ENCODE data around the gene HSPA4L.

Gene HSPA4L

DNA sequence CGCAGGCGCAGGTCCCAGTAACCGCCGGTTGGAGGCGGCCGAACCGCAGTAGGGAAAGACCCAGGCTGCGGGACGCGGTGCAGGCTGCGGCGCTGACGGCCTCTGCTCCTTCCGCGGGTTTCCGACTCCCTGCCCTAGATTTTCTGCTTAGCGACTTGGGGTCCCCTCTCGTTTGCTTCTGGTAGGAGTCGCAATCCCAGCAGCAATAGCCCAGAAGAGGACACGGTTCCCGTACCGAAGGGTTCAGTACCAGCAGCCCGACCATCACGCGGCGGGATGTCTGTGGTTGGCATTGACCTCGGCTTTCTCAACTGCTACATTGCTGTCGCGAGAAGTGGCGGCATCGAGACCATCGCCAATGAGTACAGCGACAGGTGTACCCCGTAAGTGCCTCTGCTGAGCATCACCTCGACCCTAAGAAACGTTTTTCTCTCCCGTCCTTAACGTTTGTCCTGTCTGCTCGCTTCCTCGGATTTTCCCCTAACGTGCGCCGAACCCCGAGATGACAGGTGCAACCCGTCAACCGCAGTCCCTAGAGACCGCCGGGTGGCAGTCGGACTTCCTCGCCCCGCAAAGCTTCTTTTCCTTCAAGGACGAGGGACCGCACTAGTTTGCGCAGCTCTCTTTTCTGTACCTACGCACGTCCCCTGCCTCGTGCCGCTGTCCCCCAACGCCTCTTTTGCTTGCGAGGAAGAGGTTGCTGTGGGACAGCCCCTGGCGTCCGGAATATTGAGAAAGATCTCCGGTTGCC is at the start of gene HSPA4L:
HSPA4L (plus strand) TSS at position 48 of the 751 bp plus-strand sequence; CDS start at position 277, 229 bp downstream.
- DNase-seq = no peak

DNA sequence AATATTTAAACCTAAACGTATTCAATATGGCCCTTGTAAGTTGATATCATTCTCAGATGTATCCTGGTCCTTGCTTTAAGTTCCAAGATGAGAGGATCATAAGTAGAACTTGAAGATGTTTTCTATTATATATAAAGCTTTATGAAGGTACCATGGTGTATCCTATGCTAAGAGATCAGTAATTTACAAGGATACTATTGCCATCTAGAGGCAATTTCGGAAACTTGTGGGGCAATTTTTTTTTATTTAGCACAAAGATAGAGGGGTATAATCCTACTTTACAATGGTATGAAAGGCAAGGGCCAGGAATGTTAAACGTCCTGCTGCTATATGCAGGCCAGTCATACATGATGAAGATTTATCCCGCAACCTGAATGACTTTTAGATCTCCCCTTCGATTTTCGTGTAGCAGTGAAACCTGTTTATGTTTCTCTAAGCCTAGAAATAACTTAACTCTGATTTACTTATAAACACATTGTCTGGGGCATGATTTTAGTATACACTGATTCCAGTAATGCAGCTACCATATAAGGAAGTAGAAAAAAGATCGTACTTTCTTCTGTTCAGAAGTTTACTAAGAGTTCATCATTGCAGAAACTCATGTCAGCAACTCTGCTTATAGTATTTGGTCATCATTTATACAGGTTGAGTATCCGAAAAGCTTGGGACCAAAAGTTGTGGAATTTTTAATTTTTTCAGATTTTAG is 49.3 kb upstream of the HSPA4L start:
- DNase-seq = no peak

DNA sequence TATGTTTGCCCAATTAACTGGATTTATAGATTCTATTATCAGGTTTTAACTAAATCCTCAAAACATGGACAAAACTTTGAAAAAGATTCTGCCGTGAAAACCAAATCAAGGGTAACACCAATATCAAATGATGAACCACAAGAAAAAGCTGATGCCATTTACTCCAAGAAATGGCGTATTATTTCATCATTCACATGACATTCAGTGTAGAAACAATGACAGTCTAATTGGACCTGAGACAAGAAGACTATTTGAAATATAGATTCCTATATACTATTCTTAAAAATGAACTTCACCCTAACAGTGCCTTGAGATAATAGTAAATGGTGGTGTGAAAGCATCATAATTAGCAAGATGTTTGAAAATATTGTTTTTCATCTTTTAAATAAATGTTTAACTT is 47.1 kb upstream of the HSPA4L start:
- DNase-seq = no peak

DNA sequence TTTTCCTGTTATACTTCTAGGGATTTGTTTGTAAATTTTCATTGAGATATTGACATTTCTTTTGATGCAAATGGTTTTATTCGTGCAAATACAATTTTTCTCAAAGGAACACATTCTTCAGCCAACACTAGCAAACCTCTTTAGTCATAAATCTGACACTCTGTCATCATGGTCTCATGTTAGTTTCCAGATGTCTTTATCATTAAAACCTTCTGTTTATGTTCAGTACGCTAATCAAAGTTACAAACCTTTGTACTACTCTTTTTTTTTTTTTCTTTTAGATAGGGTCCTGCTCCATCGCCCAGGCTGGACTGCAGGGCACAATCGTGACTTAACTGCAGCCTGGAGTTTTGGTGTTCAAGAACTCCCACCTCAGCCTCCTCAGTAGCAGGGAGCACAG is 44.8 kb upstream of the HSPA4L start:
- no peak for DNase-seq

DNA sequence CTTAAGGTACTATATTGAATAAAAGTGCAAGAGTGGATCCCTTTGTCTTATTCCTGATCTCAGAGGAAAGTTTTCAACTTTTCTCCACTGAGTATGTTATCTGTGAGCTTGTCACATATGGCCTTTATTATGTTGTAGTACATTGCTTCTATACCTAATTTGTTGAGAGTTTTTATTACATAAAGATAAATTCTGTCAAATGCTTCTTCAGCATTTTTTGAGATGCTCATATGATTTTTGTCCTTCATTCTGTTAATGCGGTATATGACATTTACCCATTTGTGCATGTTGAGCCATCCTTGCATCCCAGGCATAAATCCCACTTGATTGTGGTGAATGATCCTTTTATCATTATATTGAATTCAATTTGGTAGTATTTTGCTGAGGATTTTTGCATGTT is 40.9 kb upstream of the HSPA4L start:
- no peak for DNase-seq

DNA sequence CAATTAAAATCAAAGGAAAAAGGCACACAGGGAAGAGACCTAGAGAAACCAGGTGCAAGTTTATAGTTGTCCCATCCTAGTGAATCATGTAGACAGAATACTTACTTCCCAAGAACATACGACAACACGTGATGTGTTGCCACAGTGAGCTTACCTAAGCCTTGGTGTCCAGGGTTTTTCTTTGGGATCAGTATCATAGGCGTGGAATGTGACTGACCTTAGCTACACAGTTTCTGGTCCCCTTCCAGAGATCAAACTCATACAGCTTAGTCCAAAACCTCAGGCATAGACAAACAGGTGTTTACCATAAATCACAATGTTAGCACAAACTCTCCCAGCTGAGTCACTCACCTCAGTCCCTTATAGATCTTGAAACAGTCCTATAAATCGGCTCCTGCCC is 34.2 kb upstream of the HSPA4L start:
- no peak for DNase-seq

DNA sequence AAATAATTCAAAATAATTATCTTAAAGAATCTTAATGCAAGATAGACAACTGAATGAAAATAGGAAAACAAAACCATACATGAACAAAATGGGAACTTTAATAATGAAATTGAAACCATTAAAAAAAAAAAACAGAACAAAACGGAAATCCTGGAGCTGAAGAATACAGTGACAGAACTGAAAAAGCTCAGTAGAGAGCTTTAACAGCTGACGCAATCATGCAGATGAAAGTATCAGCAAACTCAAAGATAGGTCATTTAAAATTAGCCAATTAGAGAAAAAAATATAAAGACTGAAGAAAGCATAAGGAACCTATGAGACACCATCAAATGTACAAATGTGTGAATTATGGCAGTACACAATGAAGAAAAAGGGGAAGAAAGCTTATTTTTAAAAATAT is 33.2 kb upstream of the HSPA4L start:
- no peak for DNase-seq

DNA sequence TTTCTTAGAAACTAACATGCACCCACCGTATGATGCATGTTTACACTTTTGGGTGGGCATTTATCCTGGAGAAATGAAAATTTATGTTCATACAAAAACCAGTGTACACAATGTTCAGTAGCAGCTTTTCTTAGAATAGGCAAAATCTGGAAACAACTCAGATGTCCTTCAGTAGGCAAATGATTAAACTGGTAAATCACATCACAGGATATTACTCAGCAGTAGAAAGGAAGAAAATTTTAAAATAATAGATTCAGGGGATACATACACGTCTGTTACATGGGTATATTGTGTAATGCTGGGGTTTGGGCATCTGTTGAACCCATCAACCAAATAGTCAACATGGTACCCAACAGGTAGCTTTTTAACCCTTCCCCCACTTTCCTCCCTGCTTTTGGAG is 25.2 kb upstream of the HSPA4L start:
- DNase-seq = no peak

DNA sequence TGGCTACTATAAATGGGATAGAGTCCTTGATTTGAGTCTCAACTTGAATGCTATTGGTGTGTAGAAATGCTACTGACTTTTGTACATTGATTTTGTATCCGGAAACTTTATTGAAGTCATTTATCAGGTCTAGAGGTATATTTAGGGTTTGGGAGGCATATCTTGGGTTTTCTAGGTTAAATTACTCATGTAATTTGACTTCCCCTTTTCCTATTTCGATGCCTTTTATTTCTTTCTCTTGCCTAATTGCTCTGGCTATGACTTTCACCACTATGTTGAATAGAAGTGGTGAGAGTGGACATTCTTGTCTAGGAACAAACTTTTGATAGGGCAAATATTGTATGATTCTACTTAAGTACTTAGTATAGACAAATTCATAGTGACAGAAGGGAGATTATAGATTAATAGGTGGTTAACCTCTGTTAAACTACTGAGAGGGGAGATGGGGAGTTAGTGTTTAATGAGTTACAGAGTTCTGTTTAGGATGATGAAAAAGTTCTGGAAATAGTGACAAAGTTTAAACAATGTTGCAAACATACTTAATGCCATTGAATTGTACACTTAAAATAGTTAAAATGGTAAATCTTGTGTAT is 22.8 kb upstream of the HSPA4L start:
- DNase-seq = no peak

DNA sequence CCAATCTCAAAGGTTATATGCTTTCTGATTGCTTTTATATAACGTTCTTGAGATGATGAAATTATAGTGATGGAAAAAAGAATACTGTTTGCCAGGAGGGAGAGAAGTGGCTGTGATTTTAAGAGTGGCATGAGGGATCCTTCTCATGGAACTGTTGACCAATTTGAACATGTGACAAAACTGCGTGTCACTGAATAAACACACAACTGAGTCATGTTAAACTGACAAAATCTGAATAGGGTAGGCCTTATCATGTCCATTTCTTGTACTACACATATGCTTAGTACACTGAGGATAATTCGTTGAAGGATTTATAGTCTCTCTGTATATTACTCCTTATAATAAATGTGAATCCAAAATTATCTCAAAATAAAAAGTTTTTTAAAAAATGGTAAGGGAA is 22.2 kb upstream of the HSPA4L start:
- no peak for DNase-seq

DNA sequence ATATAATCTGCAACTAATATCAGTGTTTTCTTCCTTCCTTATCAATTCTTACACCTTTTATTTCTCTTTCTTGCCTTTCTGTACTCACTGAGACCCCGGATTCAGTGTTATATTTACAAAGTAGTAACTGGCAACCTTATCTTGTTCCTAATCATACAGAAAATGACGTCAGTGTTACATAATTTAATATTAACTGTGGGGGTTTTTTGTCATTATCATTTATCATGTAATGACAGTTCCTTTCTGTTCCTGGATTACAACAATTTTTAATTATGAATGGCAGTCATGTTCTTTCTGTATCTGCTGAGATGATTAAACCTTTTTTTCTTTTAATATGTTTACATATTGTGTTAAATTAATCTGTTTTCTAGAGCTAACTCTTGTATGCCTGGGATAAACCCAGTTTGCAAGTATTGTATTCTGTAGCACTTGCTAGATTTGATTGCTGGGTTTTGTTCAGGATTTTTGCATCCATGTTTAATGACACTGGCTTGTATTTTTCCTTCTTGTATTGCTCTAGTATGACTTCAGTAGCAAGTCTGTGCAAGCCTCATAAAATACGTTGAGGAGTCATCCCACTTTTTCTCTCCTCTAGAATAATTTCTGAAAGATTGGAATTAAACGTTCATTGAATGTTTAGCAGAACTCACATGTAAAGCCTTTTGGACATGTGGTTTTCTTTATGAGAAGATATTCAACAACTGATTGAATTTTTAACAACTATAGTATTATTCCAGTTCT is 10.4 kb upstream of the HSPA4L start:
- DNase-seq = no peak

DNA sequence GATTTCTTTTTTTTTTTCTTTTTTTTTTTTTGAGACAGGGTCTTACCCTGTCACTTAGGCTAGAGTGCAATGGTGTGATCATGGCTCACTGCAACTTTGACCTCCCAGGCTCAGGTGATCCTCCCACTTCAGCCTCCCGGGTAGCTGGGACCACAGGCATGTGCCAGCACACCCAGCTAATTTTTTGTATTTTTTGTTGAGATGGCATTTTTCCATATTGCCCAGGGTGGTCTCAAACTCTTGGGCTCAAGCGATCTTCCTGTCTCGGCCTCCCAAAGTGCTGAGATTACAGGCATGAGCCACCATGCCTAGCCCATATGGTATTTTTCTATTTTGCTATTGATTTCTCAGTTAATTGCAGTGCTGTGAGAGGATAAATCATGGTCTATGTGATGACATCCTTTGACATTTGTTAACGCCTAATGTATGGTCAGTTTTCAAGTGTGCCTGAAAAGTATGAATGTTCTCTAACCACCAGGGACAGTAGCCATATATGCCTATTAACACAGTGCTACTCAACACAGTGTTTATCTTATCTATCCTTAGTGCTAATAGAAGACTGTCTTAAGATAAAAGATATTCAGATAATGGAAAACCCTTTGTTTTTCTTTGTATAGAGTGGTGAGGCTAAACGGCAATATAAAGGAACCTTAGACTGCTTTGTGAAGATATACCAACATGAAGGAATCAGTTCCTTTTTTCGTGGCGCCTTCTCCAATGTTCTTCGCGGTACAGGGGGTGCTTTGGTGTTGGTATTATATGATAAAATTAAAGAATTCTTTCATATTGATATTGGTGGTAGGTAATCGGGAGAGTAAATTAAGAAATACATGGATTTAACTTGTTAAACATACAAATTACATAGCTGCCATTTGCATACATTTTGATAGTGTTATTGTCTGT is 9.1 kb upstream of the HSPA4L start:
- DNase-seq = no peak

DNA sequence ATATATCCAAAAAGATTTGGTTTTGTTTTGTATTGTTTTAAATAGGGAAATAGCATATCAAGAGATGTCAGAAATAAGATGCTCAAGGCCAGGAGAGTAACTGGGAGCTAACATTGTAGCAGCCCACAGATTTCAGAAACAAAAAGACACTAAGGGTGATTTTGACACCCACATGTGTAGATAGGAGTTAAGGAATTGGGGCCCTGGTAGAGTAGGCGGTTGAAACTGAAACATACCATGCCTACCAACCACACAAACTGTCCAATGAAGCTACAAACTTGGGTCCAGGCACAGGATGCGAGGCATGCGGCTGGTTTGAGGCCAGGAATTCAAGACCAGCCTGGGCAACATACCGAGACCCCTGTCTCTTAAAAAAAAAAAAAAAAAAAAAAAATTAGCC is 6.3 kb upstream of the HSPA4L start:
- DNase-seq = no peak

DNA sequence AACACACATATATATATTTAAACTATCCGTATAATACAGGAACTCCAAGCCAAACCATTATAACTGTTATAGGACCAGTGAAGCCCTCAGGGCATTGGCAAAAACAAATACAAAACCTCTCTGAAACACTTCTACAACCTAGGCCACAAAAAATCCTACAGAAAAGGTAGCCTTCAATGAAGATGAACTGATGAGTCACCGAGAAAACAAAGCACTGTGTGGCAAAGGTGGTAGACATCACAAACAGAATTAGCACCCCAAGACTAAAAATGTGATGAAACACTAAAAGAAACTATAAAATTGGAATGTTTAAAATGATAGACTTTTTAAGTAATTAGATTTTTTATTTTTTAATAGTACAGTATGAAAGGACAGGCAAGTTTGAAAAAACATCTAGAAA is 5.5 kb upstream of the HSPA4L start:
- no peak for DNase-seq

DNA sequence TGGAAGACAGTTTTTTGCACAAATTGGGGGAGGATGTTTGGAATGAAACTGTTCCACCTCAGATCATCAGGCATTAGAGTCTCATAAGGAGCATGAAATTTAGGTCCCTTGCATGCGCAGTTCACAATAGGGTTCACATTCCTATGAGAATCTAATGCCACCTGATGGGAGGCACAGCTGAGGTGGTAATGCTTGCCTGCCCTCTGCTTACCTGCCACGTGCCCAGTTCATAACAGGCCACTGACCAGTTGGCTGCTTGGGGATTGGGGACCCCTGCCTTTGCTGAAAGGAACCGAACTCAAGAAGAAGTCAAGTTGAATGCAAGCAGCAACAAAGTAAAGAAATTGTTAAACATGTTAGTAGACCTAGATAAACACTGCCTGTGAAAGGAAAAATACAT is 4.6 kb upstream of the HSPA4L start:
- DNase-seq = no peak

DNA sequence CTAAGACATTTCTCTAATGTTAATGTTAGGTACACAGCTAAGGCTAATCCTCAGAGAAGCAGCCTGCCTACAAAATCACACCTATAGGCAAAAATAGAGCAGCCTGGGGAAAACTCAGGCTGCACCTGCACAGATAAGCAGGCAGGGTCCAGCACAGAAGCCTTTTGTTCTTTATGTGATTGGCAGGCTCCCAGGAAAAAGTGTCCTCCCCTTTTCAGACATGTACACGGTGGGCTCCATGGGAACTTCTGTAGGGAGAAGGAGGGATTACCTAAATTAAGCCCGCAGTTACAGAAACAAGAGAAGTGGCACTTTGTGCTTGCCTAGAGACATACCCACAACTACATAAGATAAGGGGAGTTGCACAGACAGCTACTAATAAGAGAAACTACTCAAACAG is 4.0 kb upstream of the HSPA4L start:
- no peak for DNase-seq

DNA sequence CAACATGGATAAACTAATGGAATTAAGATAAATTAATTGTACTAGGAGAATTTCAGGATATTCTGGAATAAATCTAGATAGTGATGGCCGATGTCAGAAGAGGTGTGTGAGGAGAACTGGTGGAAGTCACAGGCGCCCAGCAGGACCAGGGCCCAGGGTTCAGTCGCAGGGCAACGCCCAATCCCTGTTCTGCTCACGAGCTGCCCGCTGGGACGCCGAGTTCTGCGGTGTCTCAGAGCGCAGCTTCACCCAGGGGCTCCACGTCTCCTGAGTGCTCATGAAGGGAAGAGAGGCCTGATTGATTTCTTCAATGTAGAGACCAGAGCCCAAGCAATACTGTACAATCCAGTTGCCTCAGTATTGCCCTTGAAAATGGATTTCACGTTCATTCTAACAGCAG is 1.5 kb upstream of the HSPA4L start:
- no peak for DNase-seq

DNA sequence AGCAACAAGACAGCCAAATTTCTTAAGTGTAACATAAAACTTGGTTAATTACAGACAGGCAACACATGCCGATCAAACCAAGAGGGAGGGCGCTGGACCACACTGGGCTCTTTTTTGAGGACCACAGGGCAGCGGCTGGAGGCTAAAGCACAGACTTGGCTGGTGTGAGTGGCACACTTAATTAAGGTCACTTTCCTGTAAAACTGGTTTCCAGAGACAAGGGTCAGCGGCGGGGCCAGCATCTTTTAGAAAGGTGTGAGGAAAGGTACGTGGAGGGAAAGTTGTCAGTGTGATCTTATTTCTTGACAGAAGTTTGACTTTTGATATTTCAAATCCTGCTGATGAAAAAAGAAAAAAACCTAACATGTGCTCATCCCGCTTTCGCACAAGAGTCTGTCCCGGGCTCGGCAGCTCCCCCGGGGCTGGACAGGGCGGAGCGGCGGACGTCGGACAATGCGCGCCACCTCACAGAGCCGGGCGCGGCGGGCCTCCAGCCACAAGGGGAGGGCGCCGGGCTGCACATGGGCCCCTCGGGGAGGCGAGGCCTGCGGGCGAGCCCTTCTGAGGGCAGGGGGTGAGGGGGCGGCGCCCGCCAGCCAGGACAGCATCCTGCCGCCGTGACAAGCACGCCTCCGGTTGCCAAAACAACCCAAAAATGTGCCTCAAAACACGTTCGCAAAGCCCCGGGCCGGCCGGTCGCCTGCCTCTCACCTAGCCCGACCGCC is 660 bp upstream of the HSPA4L start:
- DNase-seq = no peak

DNA sequence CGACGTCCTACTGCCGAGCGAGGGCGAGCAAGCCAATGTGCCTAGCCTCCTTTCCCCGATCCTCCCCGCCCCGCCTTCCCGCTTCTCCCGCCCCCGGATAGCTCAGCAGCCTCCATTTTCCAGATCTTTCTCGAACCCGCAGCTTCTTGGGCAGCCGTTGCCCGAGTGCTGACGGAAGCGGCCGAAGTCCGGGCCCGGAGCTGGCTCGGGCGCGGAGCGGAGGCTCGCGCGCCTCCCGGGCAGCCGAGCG is 172 bp upstream of the HSPA4L start:
- DNase-seq = peak; percentile 27

DNA sequence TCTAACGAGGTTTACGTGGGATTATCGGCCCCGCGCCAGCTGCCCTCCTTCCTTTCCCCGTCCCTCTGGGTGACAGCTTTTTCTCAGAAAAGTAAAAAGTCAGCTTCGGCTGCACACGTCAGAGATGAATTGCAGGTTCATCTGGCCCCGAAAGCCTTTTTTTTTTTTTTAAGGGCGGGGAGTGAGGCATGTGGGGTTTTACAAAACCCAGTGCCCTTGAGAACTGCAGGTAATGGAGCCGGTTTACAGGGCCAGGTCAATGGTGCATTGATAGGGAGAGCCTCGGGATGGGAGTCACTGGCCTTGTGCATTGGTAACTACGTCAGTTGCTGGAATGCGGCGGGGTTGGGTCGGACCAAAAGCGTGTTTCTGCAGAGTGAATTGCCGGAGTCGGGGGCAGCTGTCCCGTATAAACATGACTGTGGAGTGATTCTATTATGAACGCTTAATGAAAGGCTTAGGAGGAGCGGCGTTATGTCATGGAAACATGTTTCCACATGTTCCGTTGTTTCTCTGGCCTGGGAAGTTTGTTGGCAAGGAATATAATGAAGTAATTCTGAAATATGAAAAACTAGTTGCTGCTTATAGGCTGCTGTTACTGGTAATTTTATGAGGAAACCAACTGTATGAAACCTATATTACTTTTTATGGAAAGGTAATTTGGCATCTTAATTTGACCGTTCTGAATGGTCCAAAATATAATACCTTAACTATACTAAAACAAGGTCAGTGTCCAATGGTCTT is 1.1 kb downstream of the HSPA4L start:
- no peak for DNase-seq
